ENCODE measurements around the gene TMEM94.

DNA sequence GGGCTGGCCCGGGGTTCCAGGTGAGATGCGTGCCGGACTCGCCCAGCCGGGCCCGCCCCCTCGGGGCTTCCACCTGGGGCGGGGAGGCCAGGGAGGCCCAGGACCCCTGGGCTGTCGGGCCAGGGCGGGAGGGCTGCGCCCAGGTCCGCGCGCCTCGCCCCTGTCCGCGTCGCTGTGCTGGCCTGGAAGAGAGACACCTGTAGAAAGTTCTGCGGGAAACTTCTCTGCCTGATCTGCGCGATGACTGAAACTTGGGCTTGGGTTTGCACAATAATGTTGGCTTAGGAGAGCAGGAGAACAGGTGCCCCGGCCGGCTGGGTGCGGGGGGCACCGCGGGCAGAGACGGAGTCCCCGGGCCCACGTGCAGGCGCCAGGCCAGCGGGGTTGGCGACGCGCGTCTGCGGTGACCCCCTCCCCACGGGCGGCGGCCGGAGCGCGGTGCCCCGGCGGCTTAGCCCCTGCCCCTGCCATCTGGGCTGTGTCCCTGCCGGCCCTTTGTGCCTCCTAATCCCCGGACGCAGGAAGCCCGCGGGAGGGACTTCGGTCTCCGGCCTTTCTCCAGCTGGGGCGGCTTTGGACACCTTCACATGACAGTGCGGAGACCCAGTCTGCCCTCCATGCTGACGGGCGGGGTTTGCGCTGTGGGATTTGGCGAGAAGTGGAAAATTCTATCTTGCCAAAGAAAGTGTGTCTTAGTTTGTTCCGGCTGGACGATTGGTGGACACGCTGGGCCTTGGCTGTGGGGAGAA lies 69.5 kb downstream of the TMEM94 start:
- TF ChIP-seq EZH2 (IDR thresholded peaks at IDR 0.05; ENCODE audit: borderline replicate concordance) = peak; percentile 29
- TF ChIP-seq, protein P1, sequence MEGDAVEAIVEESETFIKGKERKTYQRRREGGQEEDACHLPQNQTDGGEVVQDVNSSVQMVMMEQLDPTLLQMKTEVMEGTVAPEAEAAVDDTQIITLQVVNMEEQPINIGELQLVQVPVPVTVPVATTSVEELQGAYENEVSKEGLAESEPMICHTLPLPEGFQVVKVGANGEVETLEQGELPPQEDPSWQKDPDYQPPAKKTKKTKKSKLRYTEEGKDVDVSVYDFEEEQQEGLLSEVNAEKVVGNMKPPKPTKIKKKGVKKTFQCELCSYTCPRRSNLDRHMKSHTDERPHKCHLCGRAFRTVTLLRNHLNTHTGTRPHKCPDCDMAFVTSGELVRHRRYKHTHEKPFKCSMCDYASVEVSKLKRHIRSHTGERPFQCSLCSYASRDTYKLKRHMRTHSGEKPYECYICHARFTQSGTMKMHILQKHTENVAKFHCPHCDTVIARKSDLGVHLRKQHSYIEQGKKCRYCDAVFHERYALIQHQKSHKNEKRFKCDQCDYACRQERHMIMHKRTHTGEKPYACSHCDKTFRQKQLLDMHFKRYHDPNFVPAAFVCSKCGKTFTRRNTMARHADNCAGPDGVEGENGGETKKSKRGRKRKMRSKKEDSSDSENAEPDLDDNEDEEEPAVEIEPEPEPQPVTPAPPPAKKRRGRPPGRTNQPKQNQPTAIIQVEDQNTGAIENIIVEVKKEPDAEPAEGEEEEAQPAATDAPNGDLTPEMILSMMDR (IDR thresholded peaks at IDR 0.05; ENCODE audit: poor library complexity) = no peak

All from hepatocyte (in vitro differentiated cells).